IPS DF 4.7 (cell line): Measurements from ENCODE around the gene OIP5.
"Not testable (repeated sequence)": the region's sequence is repeated elsewhere in the genome, so short reads cannot be mapped to it uniquely, and the experiment has no call there.

ENCODE experiments used
- DNase-seq: peaks from one replicate; pipeline ENCODE4 v3.0.0-alpha.2; 2013; ENCODE audit warnings: low spot score; ENCODE audit errors: extremely low read depth

The OIP5 gene

DNA sequence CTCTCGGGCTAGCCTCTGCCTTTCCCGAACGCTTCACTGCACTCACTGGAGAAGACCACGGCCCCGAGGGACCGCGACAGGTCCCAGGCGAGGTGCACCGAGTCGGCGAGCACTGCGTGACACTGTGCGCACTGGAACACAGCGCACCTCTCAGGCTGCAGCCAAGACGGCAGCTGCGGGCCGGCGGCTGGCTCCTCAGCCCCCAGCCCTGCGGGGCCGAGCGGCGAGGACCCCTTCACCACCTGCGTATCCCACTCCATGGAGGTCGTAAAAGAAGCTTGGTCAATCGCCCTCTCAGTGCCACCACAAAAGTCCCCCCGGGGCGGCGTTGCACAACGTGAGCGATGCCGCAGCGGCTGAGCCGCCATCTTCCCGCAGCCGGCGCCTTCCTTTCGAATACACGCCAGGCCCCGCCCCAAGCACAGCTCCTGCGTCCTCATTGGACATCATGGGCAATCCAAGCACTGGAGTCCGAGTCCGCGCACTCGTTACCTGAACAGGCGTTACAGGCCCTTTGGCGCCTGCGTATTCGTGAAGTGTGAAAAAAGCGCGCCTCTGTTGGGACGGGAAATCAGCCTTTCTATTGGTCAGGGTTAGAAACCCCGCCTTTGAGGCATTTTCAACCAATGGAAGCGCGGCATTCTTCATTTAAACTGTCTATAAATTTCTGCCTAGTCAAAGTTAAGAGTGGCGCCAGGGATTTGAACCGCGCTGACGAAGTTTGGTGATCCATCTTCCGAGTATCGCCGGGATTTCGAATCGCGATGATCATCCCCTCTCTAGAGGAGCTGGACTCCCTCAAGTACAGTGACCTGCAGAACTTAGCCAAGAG is at the start of gene OIP5, which contains the start of gene NUSAP1:
TSS of gene OIP5 (minus strand) at position 398 of the 832 bp plus-strand sequence. CDS start at position 368, 30 bp downstream.
TSS of gene NUSAP1 (plus strand) at position 688 of the 832 bp plus-strand sequence. CDS start at position 765, 77 bp downstream.
- peak; percentile 97 for DNase-seq

DNA sequence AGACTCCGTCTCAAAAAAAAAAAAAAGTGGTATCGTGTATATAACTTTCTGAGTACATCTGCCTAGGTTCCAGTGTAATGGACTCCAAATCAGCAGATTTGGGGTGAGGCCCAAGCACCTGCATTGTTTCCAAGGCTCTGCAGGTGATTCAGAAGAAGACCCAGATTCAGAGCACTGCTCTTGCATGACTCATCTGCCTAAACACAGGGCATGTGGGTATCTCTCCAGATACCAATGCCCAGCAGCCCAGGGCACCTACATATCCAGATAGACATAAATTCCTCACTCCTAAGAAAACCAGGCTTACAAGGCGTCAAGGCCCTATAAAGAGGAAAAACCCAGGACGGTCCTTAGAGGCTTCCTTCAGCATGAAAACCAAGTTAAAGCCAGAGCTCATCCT is 45.6 kb upstream of the OIP5 start:
- no peak for DNase-seq

DNA sequence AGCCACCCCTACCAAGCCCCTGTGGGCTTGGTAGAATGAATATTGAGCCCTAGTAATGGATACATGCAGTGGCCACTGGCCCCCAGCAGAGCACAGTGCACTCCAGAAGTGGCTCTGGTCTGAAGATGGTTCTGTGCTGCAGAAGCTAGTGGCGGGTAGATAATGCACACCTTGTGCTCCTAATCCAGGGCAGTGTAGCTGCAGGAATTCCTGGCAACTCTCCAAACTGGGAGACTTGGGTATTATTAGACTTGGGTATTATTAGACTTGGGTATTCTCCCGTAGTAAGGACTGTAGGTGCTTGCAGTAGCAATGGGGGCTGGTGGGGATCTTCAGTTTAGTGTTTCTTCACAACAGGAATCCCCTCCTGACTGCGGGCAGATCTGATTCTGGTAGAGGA is 35.0 kb upstream of the OIP5 start:
- DNase-seq = no peak

DNA sequence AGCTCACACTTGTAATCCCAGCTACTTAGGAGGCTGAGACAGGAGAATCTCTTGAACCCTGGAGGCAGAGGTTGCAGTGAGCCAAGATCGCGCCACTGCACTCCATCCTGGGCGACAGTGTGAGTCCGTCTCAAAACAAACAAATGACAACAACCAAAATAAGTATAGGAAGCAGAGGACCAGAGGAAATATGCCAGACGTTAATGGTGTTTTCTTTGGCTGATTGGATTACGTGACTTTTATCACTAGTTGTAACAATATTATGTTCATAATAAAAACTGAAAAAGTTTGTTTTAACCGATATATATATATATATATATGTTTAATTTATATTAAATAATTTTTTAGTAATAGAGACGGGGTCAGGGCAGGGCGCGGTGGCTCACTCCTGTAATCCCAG is 22.0 kb upstream of the OIP5 start:
- DNase-seq = no peak

DNA sequence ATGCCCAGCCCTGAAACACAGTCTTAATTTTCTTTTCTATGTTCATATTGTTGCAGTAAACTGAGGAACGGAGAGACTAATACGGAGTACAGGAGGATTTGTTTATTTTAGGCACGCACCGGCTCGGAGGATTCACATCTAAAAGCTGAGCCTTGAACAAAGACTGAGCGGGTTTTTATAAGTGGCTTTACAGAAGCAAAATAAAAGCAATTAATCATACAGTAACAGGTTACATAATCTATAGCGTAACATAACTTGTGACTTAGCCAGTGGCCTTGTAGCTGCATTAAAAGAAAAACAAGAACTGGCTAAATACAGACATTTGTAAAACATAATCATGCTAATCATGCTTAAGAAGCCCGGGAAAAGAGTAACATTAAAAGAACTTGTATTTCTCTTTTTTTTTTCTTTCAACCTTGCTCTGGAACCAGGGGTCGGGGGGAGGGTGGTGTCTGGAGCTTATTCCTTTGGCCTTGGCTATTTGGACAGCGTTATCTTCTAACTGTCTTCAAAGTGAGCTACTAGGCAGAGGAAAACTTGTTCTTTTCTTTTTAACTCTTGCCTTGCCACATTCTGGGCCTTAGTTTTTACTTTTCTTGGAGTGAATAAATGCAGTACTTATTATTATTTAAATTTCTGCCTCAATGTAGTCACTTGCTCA is 17.8 kb upstream of the OIP5 start:
- no peak for DNase-seq

DNA sequence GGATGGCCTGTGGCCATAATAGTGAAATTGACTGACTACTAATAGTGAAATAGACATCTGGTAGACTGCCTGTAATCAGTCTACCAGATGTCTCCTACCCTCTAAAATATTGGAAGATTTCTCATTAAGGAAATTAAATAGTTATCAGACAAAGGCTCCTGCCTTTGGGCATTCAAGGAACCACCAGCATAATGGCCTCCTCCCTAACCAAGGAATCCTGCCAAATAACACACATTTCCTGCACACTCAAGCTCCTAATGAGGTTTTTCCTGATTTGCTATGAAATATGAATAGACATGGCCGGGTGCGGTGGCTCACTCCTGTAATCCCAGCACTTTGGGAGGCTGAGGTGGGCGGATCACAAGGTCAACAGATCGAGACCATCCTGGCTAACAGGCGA is 14.8 kb upstream of the OIP5 start:
- DNase-seq = no peak

DNA sequence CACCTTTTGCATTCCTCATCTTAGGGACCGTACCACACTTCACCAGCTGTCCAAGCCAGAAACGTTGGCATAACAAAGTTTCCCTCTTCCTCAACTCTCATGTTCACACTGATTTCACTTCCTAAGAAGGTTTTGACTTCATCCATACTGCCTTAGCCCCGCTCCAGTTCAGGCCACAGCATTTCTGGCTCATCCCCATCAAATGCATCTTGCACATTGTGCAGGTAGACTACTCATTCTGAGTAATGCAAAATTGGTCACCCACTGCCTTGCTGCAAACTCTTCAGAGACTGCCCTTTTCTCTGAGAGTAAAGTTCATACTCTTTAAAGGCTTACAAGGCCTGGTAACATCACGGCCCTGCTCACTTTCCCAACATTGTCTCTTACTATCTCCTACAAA is 9.1 kb upstream of the OIP5 start:
- no peak for DNase-seq

DNA sequence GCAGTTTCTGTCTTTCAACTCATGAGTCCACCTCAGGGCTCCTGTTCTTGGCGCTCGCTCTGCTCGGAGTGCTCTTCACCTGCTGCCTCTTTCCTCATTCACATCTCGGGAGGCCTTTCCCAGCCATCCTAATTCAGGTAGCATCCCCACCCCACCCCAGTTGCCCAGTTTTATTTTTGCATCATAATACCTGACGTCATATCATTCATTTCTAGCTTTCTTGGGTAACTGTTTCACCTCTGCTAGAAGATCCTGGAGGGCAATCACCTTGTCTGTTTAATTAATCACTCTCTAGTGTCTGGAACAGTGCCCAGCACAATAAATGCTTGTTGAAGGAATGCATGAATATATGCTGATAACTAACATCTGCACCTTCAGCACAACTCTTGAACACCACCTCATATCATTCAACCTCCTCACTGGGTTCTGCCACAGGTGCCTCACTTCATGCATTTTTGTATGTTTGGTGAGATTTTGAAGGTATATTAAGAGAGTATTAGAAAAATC is 7.9 kb upstream of the OIP5 start:
- DNase-seq = no peak

DNA sequence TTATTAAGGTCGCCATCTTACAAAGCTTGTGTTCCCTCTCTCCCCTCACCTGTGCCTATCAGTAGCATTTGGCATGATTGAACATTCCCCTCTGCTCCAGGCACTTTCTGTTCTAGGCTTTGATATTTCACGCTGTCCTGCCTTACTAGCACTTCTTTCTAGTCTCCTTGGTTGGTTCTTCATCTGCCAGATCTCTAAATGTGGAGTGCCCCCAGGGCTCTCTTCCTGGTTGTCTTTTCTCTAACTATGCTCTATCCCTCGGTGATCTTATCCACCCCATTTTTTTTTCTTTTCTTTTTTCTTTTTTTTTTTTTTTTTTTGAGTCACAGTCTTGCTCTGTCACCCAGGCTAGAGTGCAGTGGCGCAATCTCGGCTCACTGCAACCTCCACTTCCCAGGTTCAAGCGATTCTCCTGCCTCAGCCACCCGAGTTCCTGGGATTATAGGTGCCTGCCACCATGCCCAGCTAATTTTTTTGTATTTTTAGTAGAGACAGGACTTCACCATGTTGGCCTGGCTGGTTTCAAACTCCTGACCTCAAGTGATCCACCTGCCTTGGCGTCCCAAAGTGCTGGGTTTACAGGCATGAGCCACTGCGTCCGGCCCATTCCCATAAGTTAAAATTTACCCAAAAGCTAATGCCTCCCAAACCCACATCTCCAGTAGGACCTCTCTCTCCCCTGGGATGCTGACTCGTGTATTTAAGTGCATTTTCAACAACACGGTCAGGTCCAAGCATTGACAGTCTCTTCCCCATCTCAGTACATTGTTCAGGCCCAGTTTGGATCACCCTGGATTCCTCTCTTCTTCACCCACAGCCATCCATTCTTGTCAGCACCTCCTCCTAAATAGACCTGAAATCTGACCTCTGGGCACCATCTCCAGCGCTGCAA is 5.5 kb upstream of the OIP5 start:
- DNase-seq = no peak

DNA sequence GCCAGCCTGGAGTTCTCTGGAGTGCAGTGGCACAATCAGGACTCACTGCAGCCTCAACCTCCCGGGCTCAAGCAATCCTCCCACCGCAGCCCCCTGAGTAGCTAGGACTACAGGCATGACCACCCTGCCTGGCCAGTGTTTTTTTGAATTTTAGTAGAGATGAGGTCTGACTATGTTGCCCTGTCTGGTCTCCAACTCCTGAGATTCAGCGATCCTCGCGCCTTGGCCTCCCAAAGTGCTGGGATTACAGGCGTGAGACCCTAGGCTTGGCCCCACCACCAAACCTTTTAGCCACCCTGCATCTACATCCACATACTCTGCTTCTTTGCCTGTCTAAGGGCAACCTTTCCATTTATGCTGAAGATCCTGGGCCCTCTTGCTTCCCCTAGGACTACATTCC is 4.7 kb upstream of the OIP5 start:
- no peak for DNase-seq

DNA sequence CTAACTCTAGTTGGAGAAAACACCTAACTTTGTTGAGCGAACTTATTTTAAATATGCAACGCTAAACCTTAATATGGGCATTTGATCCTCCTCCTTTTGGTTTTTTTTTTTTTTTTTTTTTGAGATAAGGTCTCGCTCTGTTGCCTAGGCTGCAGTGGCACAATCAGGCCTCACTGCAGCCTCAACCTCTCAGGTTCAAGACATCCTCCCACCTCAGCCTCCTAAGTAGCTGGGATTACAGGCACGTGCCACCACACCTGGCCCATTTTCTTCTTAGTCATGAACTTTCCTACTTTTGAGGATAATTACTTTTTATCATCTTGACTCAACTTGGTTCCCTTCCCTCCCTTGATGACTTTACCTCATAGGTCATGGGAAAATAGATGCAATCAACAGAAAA is 4.2 kb upstream of the OIP5 start:
- DNase-seq = no peak

DNA sequence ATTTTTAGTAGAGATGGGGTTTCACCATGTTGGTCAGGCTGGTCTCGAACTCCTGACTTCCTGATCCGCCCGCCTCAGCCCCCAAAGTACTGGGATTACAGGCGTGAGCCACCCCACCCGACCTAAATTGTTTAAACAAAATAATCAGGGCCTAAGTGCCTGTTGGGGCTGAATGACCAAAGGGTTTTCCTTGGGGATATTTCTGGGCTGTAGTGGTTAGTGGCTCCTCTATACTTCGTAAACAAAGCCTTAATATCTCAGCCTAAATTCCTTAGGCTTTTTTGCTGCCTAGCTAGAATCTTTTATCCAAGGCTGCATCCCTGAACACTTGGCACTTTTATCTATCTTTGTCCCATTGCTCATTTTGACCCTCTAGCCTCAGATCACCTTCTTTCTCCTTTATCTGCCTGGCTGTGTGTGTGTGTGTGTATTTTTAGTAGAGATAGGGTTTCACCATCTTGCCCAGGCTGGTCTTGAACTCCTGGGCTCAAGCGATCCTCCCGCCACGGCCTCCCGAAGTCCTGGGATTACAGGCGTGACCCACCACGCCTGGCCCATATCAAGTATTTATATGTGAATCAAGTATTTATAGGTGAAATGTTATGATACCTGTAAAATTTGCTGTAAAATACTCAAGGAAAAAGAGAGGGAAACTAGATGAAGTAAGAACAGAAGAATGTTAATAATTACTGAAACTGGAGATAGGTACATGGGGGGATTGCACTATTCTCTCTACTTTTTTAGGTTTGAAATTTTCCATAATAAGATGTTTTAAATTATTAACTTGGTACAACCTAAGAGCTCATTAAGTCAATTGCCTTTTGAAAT is 2.1 kb upstream of the OIP5 start:
- DNase-seq = no peak

DNA sequence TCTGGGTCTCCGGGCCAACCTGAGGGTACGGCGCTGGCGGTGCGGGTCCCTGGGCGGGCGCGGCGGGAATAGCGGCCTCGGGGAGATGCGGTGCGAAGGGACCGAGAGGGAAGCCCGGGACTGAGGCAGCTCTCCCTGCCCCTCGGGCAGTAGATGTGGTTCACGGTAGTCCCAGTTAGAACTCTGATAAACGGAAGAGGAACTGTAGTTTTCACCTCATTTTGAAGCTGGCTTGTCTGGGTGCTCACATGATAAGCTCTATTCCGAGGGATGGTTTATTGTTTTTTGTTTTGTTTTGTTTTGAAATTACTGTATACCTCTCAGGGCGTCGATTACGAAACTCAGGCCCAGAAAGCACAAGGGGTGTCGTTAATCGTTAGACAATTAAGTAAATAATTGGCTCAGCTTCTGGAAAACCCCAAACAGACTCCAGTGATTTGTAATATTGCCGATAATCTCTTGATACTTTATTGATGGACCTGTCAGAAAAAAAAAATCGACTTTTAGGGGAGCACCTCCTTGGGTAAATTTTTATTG is 703 bp upstream of the OIP5 start:
- DNase-seq = no peak

DNA sequence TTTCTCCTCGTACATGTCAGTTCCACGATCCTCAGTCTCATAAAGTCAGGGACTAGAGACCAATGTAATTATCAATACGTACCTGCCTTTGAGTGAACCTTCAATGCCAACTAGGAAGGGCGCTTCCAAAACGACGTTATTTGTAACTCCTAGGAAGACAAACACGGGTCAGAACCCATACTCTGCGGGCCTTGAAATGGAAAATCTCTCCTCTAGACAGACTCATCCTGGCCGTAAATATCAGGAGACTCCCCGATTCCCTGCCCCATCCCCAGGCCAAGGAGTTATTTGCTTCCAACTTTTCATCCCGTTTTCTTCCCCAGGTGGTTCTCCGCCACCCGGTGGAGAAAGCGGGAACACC is 578 bp downstream of the OIP5 start:
- no peak for DNase-seq

DNA sequence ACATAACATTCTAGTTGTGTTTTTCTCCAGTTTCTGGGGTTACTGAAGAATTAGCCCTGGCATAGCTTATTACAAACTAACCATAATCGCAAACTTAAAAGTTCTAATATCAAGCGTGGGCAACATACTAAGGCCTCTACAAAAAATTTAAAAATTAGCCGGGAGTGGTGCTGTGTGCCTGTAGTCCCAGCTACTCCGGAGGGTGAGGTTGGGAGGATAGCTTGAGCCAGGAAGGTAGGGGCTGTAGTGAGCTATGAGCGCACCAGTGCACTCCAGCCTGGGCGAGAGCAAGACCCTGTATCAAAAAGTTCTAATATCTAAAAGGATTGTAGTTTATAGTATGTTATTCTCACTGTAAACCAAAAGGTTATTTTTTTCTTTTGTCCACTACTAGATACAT is 1.1 kb downstream of the OIP5 start:
- no peak for DNase-seq

DNA sequence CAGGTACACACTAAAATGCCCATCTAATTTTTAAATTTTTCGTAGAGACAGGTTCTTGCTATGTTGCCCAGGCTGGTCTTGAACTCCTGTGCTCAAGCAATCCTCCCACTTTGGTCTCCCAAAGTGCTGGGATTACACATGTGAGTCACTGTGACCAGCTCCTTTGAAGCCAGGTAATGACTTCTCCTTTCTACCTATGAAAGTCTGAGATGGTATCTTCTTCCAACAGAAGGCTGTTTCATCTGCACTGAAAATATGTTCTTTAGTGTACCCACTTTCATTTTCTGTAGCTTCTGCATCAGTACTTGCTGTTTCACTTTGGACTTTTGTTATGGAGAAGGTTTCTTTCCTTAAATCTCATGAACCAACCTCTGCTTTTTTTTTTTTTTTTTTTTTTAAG is 8.8 kb downstream of the OIP5 start:
- no peak for DNase-seq

DNA sequence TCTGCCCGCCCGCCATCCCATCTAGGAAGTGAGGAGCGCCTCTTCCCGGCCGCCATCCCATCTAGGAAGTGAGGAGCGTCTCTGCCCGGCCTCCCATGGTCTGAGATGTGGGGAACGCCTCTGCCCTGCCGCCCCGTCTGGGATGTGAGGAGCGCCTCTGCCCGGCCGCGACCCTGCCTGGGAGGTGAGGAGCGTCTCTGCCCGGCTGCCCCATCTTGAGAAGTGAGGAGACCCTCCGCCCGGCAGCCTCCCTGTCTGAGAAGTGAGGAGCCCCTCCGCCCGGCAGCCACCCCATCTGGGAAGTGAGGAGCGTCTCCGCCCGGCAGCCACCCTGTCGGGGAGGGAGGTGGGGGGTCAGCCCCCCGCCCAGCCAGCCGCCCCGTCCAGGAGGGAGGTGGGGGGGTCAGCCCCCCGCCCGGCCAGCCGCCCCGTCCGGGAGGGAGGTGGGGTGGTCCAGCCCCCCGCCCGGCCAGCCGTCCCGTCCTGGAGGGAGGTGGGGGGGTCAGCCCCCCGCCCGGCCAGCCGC is 11.5 kb downstream of the OIP5 start:
- DNase-seq = not testable (repeated sequence)

DNA sequence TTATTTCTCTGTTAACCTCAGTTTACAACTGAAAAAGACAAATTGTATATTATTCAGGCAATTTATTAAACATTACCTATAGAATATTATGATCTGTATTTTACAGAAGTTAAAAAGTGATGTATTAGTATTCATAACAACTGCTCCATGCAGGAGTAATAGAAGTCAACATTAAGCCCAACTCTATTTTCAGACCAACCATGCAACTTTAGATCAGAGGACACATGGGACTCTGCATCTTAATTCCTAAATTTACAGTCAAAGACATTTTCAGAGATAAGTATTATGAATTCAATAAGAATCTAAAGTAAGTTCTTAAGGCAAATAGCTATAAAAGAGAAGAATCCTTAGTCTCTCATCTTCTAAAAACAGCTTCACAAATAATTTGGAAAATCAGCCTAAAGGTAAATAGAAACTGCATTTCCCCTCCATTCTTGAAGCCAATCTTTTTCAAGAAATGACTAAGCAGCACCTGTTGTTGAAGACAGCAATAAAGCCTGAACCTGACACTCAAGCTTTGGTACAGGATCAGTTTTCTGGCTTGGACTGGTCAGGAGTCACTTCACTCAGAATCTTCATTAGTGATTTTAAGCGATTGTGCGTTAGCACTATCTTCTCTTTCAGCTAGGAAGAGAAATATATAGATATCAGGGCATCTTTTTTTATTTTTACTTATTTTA is 23.0 kb downstream of the OIP5 start:
- DNase-seq = no peak

DNA sequence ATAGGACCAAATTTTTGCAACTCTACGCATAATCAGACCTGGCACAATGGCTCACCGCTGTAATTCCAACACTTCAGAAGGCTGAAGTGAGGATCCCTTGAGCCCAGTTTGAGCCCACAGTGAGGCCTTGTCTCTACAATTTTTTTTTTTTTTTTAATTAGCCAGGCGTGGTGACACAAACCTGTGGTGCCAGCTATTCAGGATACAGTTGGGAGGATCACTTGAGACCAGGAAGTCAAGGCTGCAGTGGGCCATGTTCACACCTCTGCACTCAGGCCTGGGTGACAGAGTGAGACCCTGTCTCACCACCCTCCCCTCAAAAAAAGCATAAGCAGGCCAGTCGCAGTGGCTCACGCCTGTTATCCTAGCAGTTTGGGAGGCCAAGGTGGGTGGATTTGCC is 24.7 kb downstream of the OIP5 start:
- no peak for DNase-seq
